Mucosa of rectum (tissue), 2 donors: ENCODE data around the gene NT5DC3.

ENCODE experiments used
- H3K27ac ChIP-seq, 2 donors: one replicate each; pipeline ENCODE4 v1.7.0; 2013; ENCODE audit warnings: inconsistent platforms in 2 of 2, low read depth in 2 of 2, low read length in 2 of 2
- H3K27me3 ChIP-seq, 2 donors: one replicate each; pipeline ENCODE4 v1.7.0; 2013; ENCODE audit warnings: low read length in 2 of 2; ENCODE audit not compliant: control insufficient read depth in 2 of 2, insufficient read depth in 2 of 2
- H3K36me3 ChIP-seq, 2 donors: one replicate each; pipeline ENCODE4 v1.7.0; 2013; ENCODE audit warnings: low read length in 2 of 2; ENCODE audit not compliant: control insufficient read depth in 2 of 2, insufficient read depth in 2 of 2
- H3K4me1 ChIP-seq, 2 donors: one replicate each; pipeline ENCODE4 v1.7.0; 2013; ENCODE audit warnings: low read length in 2 of 2, mild to moderate bottlenecking in 1 of 2; ENCODE audit not compliant: control insufficient read depth in 2 of 2, insufficient read depth in 2 of 2
- H3K4me3 ChIP-seq, 2 donors: one replicate each; pipeline ENCODE4 v1.7.0; 2013; ENCODE audit warnings: low read length in 2 of 2
- H3K9ac ChIP-seq, 2 donors: one replicate each; pipeline ENCODE4 v1.7.0; 2013; ENCODE audit warnings: low read length in 2 of 2, low read depth in 1 of 2, mild to moderate bottlenecking in 1 of 2
- H3K9me3 ChIP-seq, 2 donors: one replicate each; pipeline ENCODE4 v1.7.0; 2013; ENCODE audit warnings: low read length in 2 of 2; ENCODE audit not compliant: control insufficient read depth in 2 of 2
- donor health status: healthy.
- donor health status: Normal muscosa, but diverticular disease.

Gene NT5DC3

DNA sequence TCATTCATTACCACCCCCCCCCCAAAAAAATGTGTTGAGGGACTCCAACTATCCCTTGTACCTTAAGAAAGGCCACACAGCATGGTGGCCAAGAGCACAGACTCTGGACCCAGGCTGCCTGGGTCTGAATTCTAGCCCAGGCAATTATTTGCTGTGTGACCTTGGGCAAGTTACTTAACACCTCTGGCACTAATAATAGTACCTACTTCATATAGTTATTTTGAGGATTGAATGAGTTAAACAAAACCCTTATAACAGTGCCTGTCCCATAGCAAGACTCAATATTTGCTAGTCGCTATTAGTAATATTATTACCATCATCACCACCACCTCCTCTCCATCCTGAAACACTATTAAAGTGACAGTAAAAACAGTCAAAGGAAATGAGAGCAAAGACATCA, 37.2 kb downstream of the NT5DC3 start:
- no peak overlapping the region for H3K27ac ChIP-seq
- H3K27me3 ChIP-seq: no peaks in the 10 kb centered on the region
- no peak overlapping the region for H3K9ac ChIP-seq
- no peak overlapping the region for H3K4me3 ChIP-seq
- H3K36me3 ChIP-seq: no peaks in the 10 kb centered on the region
- peaks cover 12 to 19% of the 10 kb centered on the region in 2 donors for H3K4me1 ChIP-seq
- no peaks in the 10 kb centered on the region for H3K9me3 ChIP-seq

DNA sequence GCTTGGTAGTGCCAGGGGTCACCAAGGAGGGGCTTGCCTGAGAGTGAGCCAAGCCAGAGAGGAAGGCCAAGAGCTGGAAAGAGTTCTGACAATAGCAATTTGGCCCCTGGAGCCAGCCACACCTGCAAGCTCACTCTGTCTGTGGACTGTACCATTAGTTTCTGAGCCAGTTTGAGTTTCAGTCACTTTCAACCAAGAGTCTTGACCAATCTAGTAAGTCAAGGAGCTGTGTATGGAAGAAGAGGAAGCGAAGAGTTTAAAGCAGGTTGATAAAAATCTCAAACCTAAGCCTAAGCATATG, 38.5 kb downstream of the NT5DC3 start:
- Histone ChIP-seq H3K9ac (no peak overlapping the region), H3K4me3 (no peak overlapping the region), H3K9me3 (no peaks in the 10 kb centered on the region), H3K36me3 (no peaks in the 10 kb centered on the region), H3K27me3 (no peaks in the 10 kb centered on the region), H3K4me1 (peaks cover 12 to 19% of the 10 kb centered on the region in 2 donors), H3K27ac (no peak overlapping the region)

DNA sequence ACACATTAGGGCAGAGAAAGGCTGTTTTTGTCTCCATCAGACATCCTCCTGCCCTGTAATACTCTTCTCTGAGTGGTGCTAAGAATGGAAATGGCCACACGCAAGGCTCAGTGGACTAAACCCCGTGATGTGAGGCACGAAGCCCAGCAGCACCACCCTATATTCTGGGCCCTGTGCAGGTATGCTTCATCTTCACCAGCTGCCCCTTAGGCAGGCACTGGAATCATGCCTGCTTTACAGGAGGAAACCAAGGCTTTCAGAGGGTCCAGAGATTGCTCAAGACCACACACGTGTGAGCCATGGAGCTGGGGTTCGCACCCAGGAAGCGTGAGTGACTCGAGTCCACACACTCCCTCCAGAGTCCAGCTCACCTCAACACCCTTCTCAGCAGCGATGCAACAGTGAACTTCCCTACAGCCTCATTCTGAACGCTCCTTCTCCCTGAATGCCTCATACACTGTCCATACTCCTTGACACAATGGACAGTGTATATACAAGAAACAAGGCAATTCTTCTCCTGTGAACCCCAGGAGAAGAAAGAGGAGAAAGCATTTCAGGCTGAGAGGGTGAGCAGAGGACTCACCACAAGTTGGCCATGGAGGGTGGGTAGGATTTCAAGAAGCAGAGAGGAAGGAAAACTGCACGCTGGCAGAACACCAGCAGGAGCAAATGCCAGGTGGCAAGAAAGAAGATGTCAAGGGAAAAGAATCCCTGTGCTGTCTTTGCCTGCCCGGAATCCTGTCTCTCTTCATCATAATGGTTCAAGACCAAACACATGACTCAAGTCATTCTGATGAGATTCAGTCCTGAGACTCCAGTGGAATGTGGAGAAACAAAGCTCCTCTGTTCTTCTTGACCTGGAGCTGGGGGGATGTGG, 39.1 kb downstream of the NT5DC3 start:
- no peak overlapping the region for H3K4me3 ChIP-seq
- no peaks in the 10 kb centered on the region for H3K27me3 ChIP-seq
- no peak overlapping the region for H3K27ac ChIP-seq
- no peak overlapping the region for H3K9ac ChIP-seq
- H3K36me3 ChIP-seq: no peaks in the 10 kb centered on the region
- peaks cover 12 to 19% of the 10 kb centered on the region in 2 donors for H3K4me1 ChIP-seq
- no peaks in the 10 kb centered on the region for H3K9me3 ChIP-seq

DNA sequence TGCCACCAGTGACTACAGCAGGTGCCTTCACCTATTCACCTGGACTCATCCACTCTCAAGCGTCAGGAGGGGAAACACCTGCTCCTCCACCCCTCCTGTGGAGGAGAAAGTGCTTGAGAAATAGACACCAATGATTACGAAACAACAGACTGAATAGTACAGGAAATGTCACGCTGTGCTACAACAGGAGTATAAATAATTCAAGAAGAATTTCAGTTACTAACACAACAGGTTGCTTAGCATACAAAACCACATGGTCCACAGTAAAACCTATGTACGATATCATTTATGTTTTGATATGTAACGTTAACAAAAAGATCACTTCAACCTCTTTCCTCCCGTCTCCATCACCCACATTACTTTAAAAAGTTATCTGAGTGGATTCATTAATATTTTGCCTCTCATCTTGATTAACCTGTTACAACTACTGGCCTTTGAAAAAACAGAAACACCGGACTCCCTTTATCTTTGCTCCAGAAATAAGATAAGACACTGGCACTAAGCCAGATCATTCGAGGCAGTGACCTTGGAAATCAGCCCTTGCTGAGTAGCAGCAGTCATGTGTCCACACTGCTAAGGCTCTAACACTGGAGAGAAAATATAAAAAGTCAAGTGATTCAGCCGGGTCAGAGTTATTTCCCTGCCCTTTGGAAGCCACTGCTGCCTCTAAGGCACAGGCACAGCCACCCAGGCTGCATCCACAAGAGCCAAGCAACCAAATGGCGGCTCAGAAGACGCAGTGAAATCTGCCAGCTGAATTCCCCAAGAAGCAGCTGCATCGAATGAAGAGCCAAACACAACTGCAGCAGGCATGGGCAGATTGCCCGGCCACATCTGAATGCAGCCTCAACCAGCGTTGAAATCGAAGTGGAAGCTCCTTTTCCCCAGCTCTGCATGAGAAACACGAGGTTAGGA, 40.9 kb downstream of the NT5DC3 start:
- Histone ChIP-seq H3K9ac (peak overlapping the region; percentile 32 to 48), H3K27ac (peak overlapping the region; percentile 49 to 62)

DNA sequence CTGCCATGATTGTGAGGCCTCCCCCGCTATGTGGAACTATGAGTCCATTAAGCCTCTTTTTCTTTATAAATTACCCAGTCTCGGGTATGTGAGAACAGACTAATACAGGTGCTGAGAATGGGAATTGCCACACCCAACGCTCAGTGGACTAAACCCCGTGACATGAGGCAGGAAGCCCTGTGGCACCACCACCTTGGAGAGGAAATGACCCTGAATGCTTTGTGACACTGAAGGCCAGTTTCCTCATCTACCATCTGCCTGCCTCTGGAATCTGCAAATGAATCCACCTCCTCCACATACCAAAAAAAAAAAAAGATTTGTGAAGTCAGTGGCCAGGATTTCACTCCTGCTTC, 41.6 kb downstream of the NT5DC3 start:
- Histone ChIP-seq H3K27ac (peak overlapping the region in 1 of 2 donors; percentile 40), H3K4me3 (peak overlapping the region in 1 of 2 donors; percentile 45), H3K9ac (no peak overlapping the region), H3K9me3 (no peaks in the 10 kb centered on the region), H3K36me3 (peaks cover 0 to 9% of the 10 kb centered on the region in 2 donors), H3K27me3 (no peaks in the 10 kb centered on the region), H3K4me1 (peaks cover 12 to 19% of the 10 kb centered on the region in 2 donors)

More for the DNA sequence above, 40.9 kb downstream of the NT5DC3 start:
- H3K27me3 ChIP-seq: no peaks in the 10 kb centered on the region
- H3K4me3 ChIP-seq: peak overlapping the region; percentile 28 to 45
- peaks cover 12 to 19% of the 10 kb centered on the region in 2 donors for H3K4me1 ChIP-seq
- H3K9me3 ChIP-seq: no peaks in the 10 kb centered on the region
- H3K36me3 ChIP-seq: peaks cover 0 to 3% of the 10 kb centered on the region in 2 donors

DNA sequence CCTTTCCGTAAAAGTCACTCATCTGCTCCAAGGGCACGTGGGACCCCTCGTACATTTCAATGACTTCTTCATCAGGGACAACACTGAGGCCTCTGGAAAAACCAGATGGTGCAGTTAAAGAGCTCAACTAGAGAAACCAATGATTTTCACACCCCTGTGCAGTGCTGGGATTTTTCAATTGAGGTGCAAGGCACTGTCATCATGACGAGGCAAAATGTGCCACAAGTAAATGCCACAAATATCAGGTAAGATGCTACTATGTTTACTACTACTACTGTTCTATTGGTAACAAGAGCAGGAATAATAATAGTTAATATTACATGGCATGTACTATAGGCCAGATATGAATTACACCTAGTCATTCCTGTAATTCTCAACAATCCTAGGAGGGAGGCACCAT, 42.4 kb downstream of the NT5DC3 start:
- Histone ChIP-seq H3K9me3 (no peaks in the 10 kb centered on the region), H3K4me3 (no peak overlapping the region), H3K27ac (no peak overlapping the region), H3K4me1 (peaks cover 12 to 19% of the 10 kb centered on the region in 2 donors), H3K36me3 (peaks cover 3 to 9% of the 10 kb centered on the region in 2 donors), H3K27me3 (no peaks in the 10 kb centered on the region), H3K9ac (no peak overlapping the region)

DNA sequence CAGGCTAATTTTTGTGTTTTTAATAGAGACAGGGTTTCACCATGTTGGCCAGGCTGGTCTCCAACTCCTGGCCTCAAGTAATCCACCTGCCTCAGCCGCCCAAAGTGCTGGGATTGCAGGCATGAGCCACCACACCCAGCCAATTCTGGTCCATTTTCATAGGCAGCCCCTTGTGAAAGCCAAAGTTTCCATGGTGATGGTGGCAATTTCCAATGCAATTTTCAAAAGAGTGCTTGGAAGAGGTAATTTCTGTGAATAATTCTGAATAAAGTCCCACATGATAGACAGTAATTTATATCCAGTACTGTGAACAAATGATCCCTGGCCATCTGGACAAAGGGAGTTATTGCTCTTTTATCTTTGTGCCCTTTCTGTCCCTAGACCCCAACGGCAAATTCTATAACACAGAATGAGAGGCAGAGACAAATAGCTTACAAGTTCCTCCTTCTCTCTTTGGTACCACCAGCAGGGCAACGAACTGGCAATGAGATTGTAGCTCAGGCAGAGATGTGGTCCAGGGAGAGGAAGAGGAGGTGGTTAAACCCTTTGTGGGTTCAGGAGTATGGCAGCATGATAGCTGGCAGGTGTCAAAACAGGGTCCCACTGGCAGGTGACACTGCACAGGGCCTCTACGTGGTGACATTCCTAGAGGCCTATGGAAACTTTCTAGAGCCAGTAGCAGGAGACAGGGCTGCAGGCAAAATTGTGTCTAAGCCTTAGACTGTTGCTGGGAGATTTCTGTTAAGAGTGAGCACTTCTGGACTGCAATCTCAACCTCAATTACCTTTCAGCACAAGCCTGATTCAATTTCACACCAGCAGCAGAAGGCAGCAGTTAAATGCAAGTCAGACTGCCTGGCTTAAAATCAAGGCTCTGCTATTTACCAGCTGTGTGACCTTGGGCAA, 46.5 kb downstream of the NT5DC3 start:
- H3K9ac ChIP-seq: no peak overlapping the region
- no peaks in the 10 kb centered on the region for H3K27me3 ChIP-seq
- H3K27ac ChIP-seq: no peak overlapping the region
- H3K36me3 ChIP-seq: peaks cover 20 to 23% of the 10 kb centered on the region in 2 donors
- no peak overlapping the region for H3K4me3 ChIP-seq
- peaks cover 0 to 4% of the 10 kb centered on the region in 2 donors for H3K4me1 ChIP-seq
- H3K9me3 ChIP-seq: no peaks in the 10 kb centered on the region

DNA sequence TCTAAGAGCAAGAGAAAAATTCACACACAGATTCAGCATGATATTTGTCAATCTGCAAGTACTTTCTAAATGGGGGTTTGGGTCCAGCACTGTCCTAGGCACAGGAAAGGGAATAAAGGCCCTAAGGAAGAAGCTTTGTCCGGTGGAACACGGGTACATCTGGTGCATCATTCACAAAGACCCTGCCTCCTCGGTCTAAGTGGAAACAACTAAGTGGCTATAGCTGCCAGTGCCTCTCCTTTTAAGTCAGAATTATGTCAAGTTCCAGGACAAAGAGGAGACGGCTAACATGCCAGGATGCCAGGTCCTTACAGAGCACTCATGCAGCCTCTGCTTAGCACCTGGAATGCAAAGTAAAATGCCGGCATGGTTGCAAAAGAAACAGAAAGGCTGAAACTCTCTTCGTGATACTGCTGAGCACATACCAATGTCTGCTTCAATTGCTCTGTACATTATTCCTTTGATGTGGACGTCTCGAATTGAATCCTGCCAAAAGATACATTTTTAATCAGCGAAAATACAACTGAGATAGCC, 47.5 kb downstream of the NT5DC3 start:
- Histone ChIP-seq H3K4me3 (no peak overlapping the region), H3K27ac (no peak overlapping the region), H3K9me3 (no peaks in the 10 kb centered on the region), H3K27me3 (no peaks in the 10 kb centered on the region), H3K9ac (no peak overlapping the region), H3K4me1 (no peaks in the 10 kb centered on the region), H3K36me3 (peaks cover 20 to 23% of the 10 kb centered on the region in 2 donors)

DNA sequence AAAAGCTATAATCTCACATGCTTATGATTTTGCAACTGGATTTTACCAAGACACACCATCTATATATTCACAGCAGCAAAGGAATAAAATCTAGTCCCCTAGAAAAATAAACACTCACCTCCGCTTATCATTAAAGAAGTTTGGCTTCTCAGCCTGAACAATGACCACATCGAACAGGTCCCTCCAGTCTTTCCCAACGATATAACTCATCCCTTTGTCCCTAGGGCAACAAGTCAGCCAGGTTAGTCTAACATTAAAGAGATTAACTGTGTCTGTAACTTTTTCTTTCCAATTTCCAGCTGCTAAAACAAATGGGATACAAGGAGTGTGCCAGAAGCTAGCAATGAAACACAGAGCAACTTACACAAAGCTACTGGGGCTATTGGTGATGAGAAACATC, 48.0 kb downstream of the NT5DC3 start:
- Histone ChIP-seq H3K36me3 (peaks cover 20 to 23% of the 10 kb centered on the region in 2 donors), H3K9me3 (no peaks in the 10 kb centered on the region), H3K27ac (no peak overlapping the region)

More for the DNA sequence above, 48.0 kb downstream of the NT5DC3 start:
- H3K4me3 ChIP-seq: no peak overlapping the region
- H3K4me1 ChIP-seq: no peaks in the 10 kb centered on the region
- H3K27me3 ChIP-seq: no peaks in the 10 kb centered on the region
- no peak overlapping the region for H3K9ac ChIP-seq
